DND-41 (cell line): ENCODE data around the gene FITM2.

Source experiments
- ATAC-seq: fragments of 200-7000 bp; cut with Tn5 transposase; 3 replicates; pipeline ENCODE4 v1.9.1; 2021; ENCODE audit warnings: low read depth; ENCODE audit not compliant: insufficient read depth
- DNase-seq: peaks from one replicate; pipeline ENCODE4 v3.0.0-alpha.2; 2020
- H2AFZ ChIP-seq: 2 replicates; pipeline ENCODE4 v1.6.0; 2012; ENCODE audit warnings: low read depth, low read length
- H3K27ac ChIP-seq: 2 replicates; pipeline ENCODE4 v1.5.1; 2012; ENCODE audit warnings: low read length, inconsistent platforms
- H3K27me3 ChIP-seq: fragments of 200-600 bp; sonication (generic); 2 replicates; pipeline ENCODE4 v1.6.0; 2012; ENCODE audit warnings: low read length, mild to moderate bottlenecking, inconsistent platforms; ENCODE audit not compliant: insufficient read depth, poor library complexity
- H3K36me3 ChIP-seq: 2 replicates; pipeline ENCODE4 v1.5.1; 2012; ENCODE audit warnings: low read length, inconsistent platforms; ENCODE audit not compliant: insufficient read depth
- H3K4me1 ChIP-seq: 2 replicates; pipeline ENCODE4 v1.5.1; 2012; ENCODE audit warnings: mild to moderate bottlenecking, low read length; ENCODE audit not compliant: insufficient read depth
- H3K4me2 ChIP-seq: 2 replicates; pipeline ENCODE4 v1.6.0; 2012; ENCODE audit warnings: mild to moderate bottlenecking, moderate library complexity, low read length, inconsistent platforms; ENCODE audit not compliant: insufficient read depth
- H3K4me3 ChIP-seq, 2 experiments: fragments of 200-600 bp in 1 of 2; shearing (Covaris generic) in 1 of 2; 2 replicates each; pipeline ENCODE4 v1.5.1; 2012 to 2016; ENCODE audit warnings: inconsistent platforms in 2 of 2, low read length in 2 of 2, mild to moderate bottlenecking in 2 of 2, low read depth in 1 of 2, moderate library complexity in 1 of 2
- H3K79me2 ChIP-seq: 2 replicates; pipeline ENCODE4 v1.6.0; 2012; ENCODE audit warnings: low read length, inconsistent platforms; ENCODE audit not compliant: insufficient read depth
- H3K9ac ChIP-seq: 2 replicates; pipeline ENCODE4 v1.6.0; 2012; ENCODE audit warnings: low read depth, mild to moderate bottlenecking, inconsistent platforms, low read length, moderate library complexity
- H3K9me3 ChIP-seq: 2 replicates; pipeline ENCODE4 v1.5.1; 2012; ENCODE audit warnings: low read length, moderate library complexity, mild to moderate bottlenecking, inconsistent platforms; ENCODE audit not compliant: insufficient read depth, severe bottlenecking
- H4K20me1 ChIP-seq: 2 replicates; pipeline ENCODE4 v1.6.0; 2012; ENCODE audit warnings: low read length; ENCODE audit not compliant: insufficient read depth
- EZH2 ChIP-seq: IDR thresholded peaks from 3 replicates; pipeline ENCODE4 v1.6.1; 2012; ENCODE audit warnings: borderline replicate concordance, low read depth, mild to moderate bottlenecking, moderate library complexity, low read length, inconsistent platforms; ENCODE audit not compliant: severe bottlenecking
- TF ChIP-seq, protein P1 (sequence below): IDR thresholded peaks from 2 replicates; pipeline ENCODE4 v1.5.1; 2012; ENCODE audit warnings: borderline replicate concordance, low read length, moderate library complexity, mild to moderate bottlenecking; ENCODE audit not compliant: poor library complexity, severe bottlenecking; ENCODE audit errors: extremely low read depth

Gene FITM2

DNA sequence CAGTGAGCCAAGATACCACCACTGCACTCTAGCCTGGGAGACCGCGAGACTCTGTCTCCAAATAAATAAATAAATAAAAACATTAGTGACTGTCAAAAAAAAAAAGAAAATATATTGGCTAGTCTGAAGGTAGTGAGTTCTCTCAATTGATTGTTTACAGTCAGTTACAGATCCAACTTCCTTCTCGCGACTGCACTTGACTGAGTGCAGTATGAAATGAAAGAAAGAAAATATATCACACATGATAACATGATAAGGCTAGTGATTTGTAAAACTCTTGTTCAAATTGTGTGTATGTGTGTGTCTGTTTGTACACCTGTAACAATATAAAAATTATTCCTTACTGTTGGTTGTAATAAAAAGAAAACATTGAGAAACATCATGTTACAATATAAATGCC is 33.7 kb upstream of the FITM2 start:
- H3K9me3 ChIP-seq: no peaks in the 10 kb centered on the region
- TF ChIP-seq, protein P1, sequence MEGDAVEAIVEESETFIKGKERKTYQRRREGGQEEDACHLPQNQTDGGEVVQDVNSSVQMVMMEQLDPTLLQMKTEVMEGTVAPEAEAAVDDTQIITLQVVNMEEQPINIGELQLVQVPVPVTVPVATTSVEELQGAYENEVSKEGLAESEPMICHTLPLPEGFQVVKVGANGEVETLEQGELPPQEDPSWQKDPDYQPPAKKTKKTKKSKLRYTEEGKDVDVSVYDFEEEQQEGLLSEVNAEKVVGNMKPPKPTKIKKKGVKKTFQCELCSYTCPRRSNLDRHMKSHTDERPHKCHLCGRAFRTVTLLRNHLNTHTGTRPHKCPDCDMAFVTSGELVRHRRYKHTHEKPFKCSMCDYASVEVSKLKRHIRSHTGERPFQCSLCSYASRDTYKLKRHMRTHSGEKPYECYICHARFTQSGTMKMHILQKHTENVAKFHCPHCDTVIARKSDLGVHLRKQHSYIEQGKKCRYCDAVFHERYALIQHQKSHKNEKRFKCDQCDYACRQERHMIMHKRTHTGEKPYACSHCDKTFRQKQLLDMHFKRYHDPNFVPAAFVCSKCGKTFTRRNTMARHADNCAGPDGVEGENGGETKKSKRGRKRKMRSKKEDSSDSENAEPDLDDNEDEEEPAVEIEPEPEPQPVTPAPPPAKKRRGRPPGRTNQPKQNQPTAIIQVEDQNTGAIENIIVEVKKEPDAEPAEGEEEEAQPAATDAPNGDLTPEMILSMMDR: no peak
- TF ChIP-seq EZH2: no peak
- H3K9ac ChIP-seq: no peak overlapping the region
- no peak overlapping the region for H3K4me3 ChIP-seq
- H3K4me2 ChIP-seq: no peak overlapping the region
- no peak for ATAC-seq
- H3K36me3 ChIP-seq: no peaks in the 10 kb centered on the region
- no peaks in the 10 kb centered on the region for H3K27me3 ChIP-seq
- H3K4me1 ChIP-seq: no peaks in the 10 kb centered on the region
- DNase-seq: no peak
- no peak overlapping the region for H2AFZ ChIP-seq
- no peaks in the 10 kb centered on the region for H4K20me1 ChIP-seq
- H3K27ac ChIP-seq: no peak overlapping the region
- H3K79me2 ChIP-seq: no peaks in the 10 kb centered on the region

DNA sequence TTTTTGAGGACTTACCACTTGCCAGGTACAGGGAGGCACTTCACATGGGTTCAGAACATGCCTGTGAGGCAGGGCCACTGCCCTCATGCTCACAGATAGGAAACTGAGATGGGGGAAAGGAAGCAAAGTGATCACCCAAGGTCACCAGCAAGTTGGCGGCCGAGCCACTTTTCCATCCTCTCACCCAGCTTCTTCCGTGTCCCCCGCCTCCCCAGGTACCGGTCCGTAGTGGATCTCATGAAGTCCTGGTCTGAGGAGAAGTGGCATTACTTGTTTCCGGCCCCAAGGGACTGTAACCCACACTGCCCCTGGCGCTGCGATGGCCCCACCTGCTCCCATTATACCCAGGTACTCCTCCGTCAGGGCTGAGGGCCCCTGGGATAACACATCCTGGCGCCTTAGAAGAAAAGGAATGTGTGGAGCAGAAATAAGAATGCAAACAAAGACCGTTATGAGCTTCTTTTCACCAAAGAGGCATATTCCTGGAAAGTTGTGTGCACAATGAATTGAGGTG is 32.2 kb upstream of the FITM2 start:
- Histone ChIP-seq H3K9ac (no peak overlapping the region), H3K4me2 (no peak overlapping the region), H4K20me1 (no peaks in the 10 kb centered on the region), H3K4me1 (no peaks in the 10 kb centered on the region), H3K79me2 (no peaks in the 10 kb centered on the region), H3K36me3 (no peaks in the 10 kb centered on the region), H3K9me3 (no peaks in the 10 kb centered on the region), H3K27ac (no peak overlapping the region), H2AFZ (no peak overlapping the region), H3K4me3 (no peak overlapping the region), H3K27me3 (no peaks in the 10 kb centered on the region)
- no peak for DNase-seq
- TF ChIP-seq EZH2: no peak
- TF ChIP-seq, protein P1: no peak
- no peak for ATAC-seq

DNA sequence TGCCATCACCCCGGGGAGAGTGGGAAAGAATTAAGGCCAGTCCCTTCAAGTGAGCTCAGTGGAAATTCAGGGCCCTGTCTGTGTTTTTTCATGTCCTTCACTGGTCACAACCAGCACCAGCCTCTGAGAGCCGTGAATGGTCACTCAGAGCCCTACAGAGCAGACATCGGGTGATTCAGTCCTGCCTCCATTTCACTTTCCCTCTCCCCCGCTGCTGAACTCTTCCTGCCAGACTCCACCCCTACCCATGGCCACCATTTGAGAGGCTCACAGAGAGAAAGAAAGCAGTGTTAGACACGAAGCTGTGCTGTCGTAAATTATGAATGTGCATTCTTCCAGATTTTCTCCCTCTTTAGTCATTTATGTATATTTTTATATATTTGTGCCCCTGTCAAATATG is 31.2 kb upstream of the FITM2 start:
- Histone ChIP-seq H2AFZ (no peak overlapping the region), H3K27me3 (no peaks in the 10 kb centered on the region), H3K4me1 (no peaks in the 10 kb centered on the region), H3K36me3 (no peaks in the 10 kb centered on the region), H3K9me3 (no peaks in the 10 kb centered on the region), H3K27ac (no peak overlapping the region), H3K79me2 (no peaks in the 10 kb centered on the region), H4K20me1 (no peaks in the 10 kb centered on the region), H3K4me3 (no peak overlapping the region), H3K4me2 (no peak overlapping the region), H3K9ac (no peak overlapping the region)
- DNase-seq: no peak
- no peak for ATAC-seq
- no peak for TF ChIP-seq EZH2
- TF ChIP-seq, protein P1: no peak
